Measurements from ENCODE around the gene CNR1. TPM values are rescaled to one million over a fixed set of nuclear protein-coding genes. Genes with fewer than 3 reads are reported as not detected.
"Not testable (repeated sequence)": the region's sequence is repeated elsewhere in the genome, so short reads cannot be mapped to it uniquely, and the experiment has no call there.

CNR1 gene
- under 1 TPM in 1 of 2 donors, not detected in 1; 0.24 TPM for total RNA-seq

DNA sequence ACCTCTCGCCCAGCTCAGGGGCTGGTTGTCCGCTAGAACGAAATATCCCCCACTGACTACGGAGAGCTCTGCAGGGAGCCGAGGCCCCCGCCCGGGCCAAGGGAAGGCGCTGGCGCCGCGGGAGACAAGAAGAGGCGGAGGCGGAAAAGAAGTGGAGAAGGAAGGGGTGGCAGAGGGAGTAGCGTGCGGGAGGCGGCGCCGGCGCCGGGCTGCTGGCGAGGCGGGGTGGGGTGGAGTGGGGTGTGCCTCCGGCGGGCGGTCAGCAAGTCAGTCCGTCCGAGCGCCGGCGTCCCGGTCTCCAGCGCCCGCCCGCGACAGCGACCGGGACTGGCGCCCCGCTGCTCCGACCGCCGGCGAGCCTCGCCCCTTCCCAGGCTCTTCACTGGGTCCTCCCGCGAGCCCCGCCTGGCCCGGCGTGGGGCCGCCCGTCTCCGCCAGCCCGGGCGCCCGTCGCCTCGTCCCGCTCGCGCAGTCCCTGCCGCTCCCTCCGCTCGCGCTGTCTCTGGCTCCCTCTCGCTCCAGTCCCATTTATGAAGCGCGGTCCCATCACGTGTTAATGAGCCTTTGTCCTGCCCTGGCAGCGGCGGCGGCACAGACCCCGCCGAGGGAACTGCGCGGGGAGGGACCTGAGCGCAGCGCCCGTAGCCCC lies at the start of gene CNR1:
Gene CNR1, minus strand, starts transcription at position 504 of the 649 bp plus-strand sequence. CDS start 21,073 bp downstream, outside the sequence.
- ATAC-seq (replicated peaks): peak; percentile 44
- H3K27ac Mint-ChIP-seq: no peak within 1 kb of the TSS
- H3K9me3 Mint-ChIP-seq: no peaks in the 10 kb centered on the region

DNA sequence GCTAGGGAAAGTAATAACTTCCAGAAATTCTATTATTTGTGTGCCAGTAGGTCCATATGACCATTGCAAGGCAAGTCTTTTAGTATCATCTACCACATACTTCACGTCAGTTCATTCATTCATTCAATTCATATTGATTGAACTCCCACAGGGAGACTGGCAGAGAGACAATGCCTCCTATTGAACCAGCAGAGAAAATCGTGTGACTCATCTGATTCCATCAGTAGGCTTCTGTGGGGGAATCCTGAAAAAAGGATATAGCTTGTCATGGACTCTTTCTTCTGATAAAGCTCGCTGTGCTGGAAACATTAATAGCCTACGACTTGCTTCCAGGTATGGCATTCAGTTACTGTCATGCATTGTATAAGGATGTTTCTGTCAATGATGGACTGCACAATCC lies 45.3 kb upstream of the CNR1 start:
- Mint-ChIP-seq H3K27ac (no peak overlapping the region), H3K9me3 (no peaks in the 10 kb centered on the region), H3K36me3 (ENCODE audit: low read depth) (no peaks in the 10 kb centered on the region), H3K4me3 (no peak overlapping the region), H3K4me1 (no peaks in the 10 kb centered on the region), H3K27me3 (peaks cover 14% of the 10 kb centered on the region)
- no peak for ATAC-seq (replicated peaks)

More for the DNA sequence above, at the start of gene CNR1:
- Mint-ChIP-seq H3K4me1 (peaks cover 9% of the 10 kb centered on the region), H3K36me3 (ENCODE audit: low read depth) (no peaks in the 10 kb centered on the region), H3K27me3 (peaks cover 68% of the 10 kb centered on the region), H3K4me3 (peak within 1 kb of the TSS; percentile 67)

DNA sequence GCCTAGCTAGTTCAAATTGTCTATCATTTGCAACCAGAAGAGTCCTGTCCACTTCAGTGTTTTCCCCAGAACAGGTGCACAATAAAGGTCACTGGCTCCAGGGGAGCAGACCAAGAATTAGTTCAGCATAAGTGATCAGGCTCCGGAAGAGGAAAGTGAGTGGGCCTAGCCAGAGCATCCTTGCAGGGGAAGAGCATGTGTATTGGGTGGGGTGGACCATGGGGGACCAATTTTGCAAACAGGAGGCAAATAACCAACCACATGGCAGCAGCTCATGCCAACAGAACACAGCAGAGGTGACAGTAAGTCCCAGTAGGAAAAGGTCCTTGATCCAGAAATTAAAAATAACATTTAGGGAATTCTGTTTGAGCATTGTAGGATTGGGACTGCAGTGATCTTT lies 43.2 kb upstream of the CNR1 start:
- H3K27ac Mint-ChIP-seq: no peak overlapping the region
- peaks cover 4% of the 10 kb centered on the region for H3K9me3 Mint-ChIP-seq
- no peaks in the 10 kb centered on the region for H3K36me3 Mint-ChIP-seq (ENCODE audit: low read depth)
- H3K27me3 Mint-ChIP-seq: peaks cover 12% of the 10 kb centered on the region
- H3K4me3 Mint-ChIP-seq: no peak overlapping the region
- no peaks in the 10 kb centered on the region for H3K4me1 Mint-ChIP-seq
- ATAC-seq (replicated peaks): no peak

DNA sequence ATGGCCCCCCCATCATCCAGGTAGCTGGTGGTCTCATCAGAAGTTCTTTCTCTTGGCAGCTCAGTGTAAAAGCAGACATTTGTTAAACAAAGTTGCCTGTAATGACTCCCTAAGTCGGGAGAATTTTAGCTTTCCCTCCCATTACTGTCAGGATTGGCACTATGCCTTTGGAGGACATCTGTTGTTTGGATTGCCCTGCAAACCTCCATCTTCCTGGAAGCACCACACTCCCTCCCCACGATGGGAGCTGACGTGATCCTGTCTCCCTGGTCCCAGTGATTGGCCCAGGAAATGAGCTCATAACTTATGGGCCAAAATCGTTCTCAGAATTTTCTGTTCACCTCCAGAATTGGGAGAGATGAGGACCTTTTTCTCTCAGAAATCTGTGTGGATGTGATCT lies 42.6 kb upstream of the CNR1 start:
- Mint-ChIP-seq H3K4me3 (no peak overlapping the region), H3K36me3 (ENCODE audit: low read depth) (no peaks in the 10 kb centered on the region), H3K4me1 (no peaks in the 10 kb centered on the region), H3K27me3 (peaks cover 12% of the 10 kb centered on the region), H3K27ac (no peak overlapping the region), H3K9me3 (peaks cover 4% of the 10 kb centered on the region)
- ATAC-seq (replicated peaks): no peak

DNA sequence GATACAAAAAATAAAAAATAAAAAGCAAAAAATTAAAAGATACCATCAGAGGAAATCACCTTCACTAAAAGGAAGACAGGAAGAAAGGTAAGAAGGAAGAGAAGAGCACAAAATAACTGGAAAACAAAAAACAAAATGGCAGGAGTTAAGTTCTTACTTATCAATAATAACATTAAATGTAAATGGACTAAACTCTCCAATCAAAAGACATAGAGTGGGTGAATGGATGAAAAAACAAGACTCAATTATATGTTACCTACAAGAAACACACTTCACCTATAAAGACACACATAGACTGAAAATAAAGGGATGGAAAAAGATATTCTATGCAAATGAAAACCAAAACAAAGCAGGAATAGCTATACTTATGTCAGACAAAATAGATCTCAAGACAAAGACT lies 35.6 kb upstream of the CNR1 start:
- not testable (repeated sequence) for H3K27me3 Mint-ChIP-seq; H3K4me3 Mint-ChIP-seq; H3K9me3 Mint-ChIP-seq; ATAC-seq (replicated peaks); H3K4me1 Mint-ChIP-seq; H3K27ac Mint-ChIP-seq; H3K36me3 Mint-ChIP-seq (ENCODE audit: low read depth)

DNA sequence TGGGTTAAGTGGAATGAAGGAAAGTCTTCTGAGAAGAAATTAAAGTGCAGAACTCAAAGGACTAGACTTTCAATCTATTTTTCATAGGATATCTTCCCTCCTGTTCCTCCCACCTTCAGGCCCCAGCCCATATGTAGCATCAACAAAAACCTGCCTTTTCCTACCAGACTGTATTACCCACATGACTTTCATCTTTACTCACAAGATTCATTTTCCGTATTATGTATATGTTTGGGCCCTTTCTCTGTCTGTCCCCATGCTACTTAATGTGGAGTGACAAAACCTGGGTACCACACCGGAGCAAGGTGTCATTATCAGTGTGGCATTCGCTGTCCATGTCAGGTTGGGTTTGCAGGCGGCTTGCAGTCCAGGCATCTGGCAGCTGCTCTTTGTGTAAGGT lies 18.8 kb upstream of the CNR1 start:
- ATAC-seq (replicated peaks): no peak
- Mint-ChIP-seq H3K27ac (no peak overlapping the region), H3K9me3 (no peaks in the 10 kb centered on the region), H3K4me1 (no peaks in the 10 kb centered on the region), H3K27me3 (peaks cover 25% of the 10 kb centered on the region), H3K4me3 (no peak overlapping the region), H3K36me3 (ENCODE audit: low read depth) (no peaks in the 10 kb centered on the region)

DNA sequence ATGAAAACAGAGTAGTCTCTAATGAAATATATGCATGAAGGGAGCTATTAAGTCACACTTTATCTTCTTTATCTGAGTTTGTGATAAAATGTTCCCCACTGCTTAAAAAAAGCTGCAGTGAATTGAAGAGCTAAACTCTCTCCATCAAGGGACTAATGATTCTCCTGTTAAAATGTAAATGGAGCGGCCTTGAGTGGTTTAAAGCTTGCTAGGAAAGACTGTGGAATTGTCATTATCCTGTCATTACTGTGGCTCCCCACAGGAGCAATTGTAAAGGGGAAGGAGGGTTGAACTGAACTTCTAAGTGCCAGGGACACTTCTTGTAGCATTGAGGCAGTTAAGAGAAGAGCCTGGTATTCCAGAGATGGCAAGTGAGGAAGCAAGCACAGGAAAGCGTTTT lies 17.3 kb upstream of the CNR1 start:
- H3K36me3 Mint-ChIP-seq (ENCODE audit: low read depth): no peaks in the 10 kb centered on the region
- no peaks in the 10 kb centered on the region for H3K9me3 Mint-ChIP-seq
- no peaks in the 10 kb centered on the region for H3K4me1 Mint-ChIP-seq
- ATAC-seq (replicated peaks): no peak
- no peak overlapping the region for H3K4me3 Mint-ChIP-seq
- peaks cover 32% of the 10 kb centered on the region for H3K27me3 Mint-ChIP-seq
- H3K27ac Mint-ChIP-seq: no peak overlapping the region

DNA sequence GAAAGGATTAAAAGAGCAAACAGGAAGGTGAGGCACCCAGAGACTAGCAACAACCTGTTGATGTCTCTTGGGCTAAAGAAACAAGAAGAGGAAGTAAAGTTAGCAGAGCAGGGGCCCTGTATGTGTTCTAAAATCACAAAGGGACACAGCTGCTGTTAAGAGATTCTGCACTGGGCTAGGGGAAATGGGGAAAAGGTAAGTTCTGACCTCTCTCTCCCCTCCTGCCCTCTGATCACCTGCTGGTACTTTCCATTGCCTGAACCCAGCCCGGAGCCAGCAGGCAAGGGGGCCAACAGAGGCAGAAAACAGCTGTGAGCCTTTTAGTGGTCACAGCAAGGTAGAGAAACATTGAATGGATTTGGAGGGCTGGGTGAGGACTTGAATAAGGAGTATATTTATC lies 13.5 kb upstream of the CNR1 start:
- no peaks in the 10 kb centered on the region for H3K9me3 Mint-ChIP-seq
- no peak overlapping the region for H3K4me3 Mint-ChIP-seq
- peaks cover 47% of the 10 kb centered on the region for H3K27me3 Mint-ChIP-seq
- no peak for ATAC-seq (replicated peaks)
- H3K27ac Mint-ChIP-seq: no peak overlapping the region
- no peaks in the 10 kb centered on the region for H3K36me3 Mint-ChIP-seq (ENCODE audit: low read depth)
- H3K4me1 Mint-ChIP-seq: no peaks in the 10 kb centered on the region

DNA sequence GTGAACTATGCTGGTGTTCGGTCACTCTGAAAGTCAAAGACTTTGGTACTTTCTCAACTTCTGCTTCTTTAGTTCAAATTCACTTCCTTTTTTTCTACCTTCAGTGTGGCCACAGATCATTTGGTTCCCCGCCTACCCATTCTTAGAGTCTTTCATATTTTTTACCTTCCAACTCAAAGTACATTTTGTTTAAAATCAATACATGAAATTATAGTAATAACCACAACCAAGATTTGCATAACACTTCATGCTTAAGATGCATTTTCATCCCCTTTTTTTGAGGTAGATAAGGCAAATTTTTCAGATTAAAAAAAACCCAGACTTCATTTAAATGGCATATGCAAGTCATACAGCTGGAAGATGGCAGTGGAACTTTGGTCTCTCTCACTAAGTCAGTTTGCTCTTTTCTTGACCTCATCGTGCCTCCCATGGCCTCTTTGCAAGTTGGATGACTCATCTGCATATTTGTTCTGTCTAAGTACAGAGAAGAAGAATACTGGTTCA lies 11.9 kb upstream of the CNR1 start:
- Mint-ChIP-seq H3K36me3 (ENCODE audit: low read depth) (no peaks in the 10 kb centered on the region), H3K4me1 (no peaks in the 10 kb centered on the region), H3K4me3 (no peak overlapping the region), H3K27me3 (peaks cover 46% of the 10 kb centered on the region), H3K9me3 (no peaks in the 10 kb centered on the region), H3K27ac (no peak overlapping the region)
- no peak for ATAC-seq (replicated peaks)

DNA sequence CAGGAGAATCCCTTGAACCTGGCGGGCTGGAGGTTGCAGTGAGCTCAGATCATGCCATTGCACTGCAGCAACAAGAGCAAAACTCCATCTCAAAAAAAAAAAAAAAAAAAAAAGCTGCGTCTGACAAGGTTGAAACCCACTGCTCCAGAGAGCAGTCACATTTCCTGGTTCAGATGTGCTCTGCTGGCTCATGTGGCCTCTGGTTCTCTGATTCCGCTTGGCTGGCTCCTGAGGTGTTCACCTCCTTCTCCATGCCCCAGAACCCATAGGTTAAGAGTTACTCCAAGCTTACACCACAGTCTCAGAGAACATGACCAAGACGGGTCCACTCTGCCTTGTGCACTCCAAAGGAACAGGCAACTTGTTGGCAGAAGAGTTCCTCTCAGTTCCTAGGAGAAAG lies 8.8 kb upstream of the CNR1 start:
- no peaks in the 10 kb centered on the region for H3K4me1 Mint-ChIP-seq
- ATAC-seq (replicated peaks): no peak
- H3K9me3 Mint-ChIP-seq: no peaks in the 10 kb centered on the region
- no peaks in the 10 kb centered on the region for H3K36me3 Mint-ChIP-seq (ENCODE audit: low read depth)
- no peak overlapping the region for H3K27ac Mint-ChIP-seq
- peaks cover 49% of the 10 kb centered on the region for H3K27me3 Mint-ChIP-seq
- H3K4me3 Mint-ChIP-seq: no peak overlapping the region

DNA sequence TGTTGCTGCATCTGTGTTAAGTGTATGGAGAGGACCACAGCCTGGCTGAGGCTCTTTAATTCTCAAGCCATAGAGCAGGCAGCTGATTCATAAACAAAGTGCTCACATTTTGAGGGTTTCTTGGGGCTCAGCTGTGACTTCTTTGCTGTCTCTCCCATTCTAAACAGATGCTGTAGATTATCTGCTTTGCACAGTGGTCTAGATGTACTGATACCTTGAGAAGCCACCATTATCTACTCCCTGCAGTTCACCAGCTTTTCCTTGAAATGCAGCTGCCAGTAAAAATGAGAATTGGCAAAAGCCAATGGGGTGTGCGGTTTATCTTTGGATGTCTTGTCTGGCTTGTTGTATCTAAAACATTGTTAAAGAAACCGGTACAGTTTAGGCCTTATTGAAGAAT lies 5.2 kb upstream of the CNR1 start:
- ATAC-seq (replicated peaks): no peak
- Mint-ChIP-seq H3K27me3 (peaks cover 46% of the 10 kb centered on the region), H3K4me1 (peaks cover 4% of the 10 kb centered on the region), H3K27ac (no peak overlapping the region), H3K4me3 (no peak overlapping the region), H3K9me3 (no peaks in the 10 kb centered on the region), H3K36me3 (ENCODE audit: low read depth) (no peaks in the 10 kb centered on the region)

DNA sequence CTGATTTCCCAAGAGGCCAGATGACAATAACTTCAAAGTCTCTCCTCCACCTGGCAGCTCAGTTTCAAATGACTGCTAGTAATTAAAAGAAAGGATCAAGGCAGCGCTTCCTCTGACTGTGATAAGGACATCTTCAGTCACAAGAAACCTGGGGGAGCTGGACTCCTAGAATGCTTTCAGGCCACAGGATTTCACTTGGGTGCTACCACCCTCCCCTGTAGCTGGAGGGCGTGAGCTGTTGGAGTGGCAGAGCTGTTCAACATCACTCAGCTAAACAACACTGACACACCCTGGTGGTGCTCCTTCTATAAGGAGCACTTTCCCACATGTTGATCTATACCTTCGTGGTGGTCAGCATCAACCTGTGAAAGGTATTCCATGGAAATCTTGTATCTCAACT lies 2.2 kb upstream of the CNR1 start:
- no peak overlapping the region for H3K4me3 Mint-ChIP-seq
- no peak for ATAC-seq (replicated peaks)
- peaks cover 9% of the 10 kb centered on the region for H3K4me1 Mint-ChIP-seq
- peaks cover 56% of the 10 kb centered on the region for H3K27me3 Mint-ChIP-seq
- no peak overlapping the region for H3K27ac Mint-ChIP-seq
- no peaks in the 10 kb centered on the region for H3K9me3 Mint-ChIP-seq
- no peaks in the 10 kb centered on the region for H3K36me3 Mint-ChIP-seq (ENCODE audit: low read depth)

DNA sequence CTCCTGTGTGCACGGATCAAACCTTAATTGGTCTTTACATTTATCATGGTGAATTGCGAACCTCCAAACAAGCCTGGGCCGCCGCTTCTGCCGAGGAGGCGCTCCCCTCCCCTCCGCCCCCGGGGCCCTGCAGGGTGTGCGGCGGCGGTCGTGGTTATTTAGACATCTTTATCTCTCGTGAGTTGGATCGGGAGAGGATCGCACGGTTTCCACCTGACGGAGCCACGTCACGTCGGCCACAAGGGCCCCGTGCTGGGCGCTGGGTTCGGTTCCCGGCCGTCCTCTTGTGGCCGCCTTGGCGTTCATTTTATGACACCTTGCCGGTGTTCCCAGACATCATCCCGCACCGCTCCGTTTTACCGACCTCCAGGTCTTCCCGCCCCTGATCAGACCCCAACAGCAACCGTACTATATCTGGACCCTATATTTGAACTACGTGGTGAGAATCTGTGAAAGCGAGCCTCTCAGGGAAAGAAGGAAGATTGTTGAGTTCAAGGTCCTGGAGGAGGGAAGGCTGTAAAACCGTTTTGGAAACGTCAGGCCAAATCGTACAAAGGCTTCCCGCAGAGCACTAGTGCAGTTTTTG lies 1.3 kb upstream of the CNR1 start:
- Mint-ChIP-seq H3K4me1 (peaks cover 9% of the 10 kb centered on the region), H3K27me3 (peaks cover 61% of the 10 kb centered on the region), H3K4me3 (peak overlapping the region; percentile 57), H3K9me3 (no peaks in the 10 kb centered on the region), H3K36me3 (ENCODE audit: low read depth) (no peaks in the 10 kb centered on the region), H3K27ac (no peak overlapping the region)
- peak; percentile 7 for ATAC-seq (replicated peaks)

DNA sequence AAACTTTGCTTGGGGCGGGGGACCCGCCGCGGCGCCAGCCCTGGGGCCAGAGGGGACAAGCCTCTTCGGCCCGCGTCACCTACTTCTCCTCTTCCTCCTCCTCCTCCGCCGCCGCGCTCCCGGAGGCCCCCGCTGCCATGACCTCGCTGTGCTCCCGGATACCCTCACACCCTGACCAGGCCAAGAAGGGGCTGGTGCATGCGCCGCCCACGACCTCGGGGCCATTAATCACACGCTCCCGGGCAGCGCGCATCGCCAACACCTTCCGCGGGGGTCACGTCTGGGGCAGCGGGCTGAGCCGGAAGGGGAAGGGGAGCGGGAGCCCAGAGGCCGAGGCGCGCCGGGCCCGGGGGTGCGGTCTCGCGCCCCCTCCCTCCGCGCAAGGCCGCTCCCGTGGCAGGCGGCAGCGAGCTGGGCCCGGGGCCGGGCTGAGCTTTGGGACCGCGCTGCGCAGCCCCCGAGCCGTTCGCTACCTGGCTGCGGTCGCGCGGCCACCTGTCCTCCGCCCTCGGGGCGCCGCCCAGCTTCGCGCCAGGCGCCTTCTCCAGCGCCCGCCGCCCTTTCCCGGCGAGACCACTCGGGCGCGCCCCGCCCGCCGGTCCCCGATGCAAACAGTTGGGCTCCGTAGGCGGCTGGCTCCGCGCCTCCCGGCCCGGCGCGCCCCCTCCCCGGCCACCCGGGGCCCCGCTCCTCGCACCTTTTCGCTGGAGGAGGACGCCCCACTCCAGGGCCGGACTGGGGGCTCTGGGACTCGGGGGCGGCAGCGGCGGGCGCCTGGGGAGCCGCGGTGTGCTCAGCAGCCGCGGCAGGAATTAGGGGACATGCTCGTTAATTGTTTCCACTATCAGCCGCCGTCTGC lies 575 bp upstream of the CNR1 start:
- Mint-ChIP-seq H3K27me3 (peaks cover 64% of the 10 kb centered on the region), H3K27ac (no peak overlapping the region), H3K4me1 (peaks cover 9% of the 10 kb centered on the region), H3K36me3 (ENCODE audit: low read depth) (no peaks in the 10 kb centered on the region), H3K9me3 (no peaks in the 10 kb centered on the region), H3K4me3 (peak overlapping the region; percentile 57)
- ATAC-seq (replicated peaks): peak; percentile 35

Data from activated T-helper 17 cell treated with anti-CD3 and anti-CD28 coated beads, Interleukin-2, amount 50 U/mL, for 72 hours (primary cell).